OCI-LY3 (cell line): Measurements from ENCODE around the gene EXD3.

Source experiments
- H2AFZ ChIP-seq: fragments of 200-600, 300-600 bp; shearing (Covaris generic); 2 replicates; pipeline ENCODE4 v1.6.0; 2014; ENCODE audit warnings: antibody characterized with exemption, low read depth, low read length
- H3K27ac ChIP-seq: fragments of 200-600, 300-600 bp; sonication (generic); 2 replicates; pipeline ENCODE4 v1.5.1; 2014; ENCODE audit warnings: mild to moderate bottlenecking, low read length, moderate library complexity, mixed read lengths
- H3K27me3 ChIP-seq: fragments of 200-600, 300-600 bp; sonication (generic); 2 replicates; pipeline ENCODE4 v1.6.1; 2014; ENCODE audit warnings: low read depth, low read length, mixed read lengths
- H3K36me3 ChIP-seq: fragments of 200-600, 300-600 bp; sonication (generic); replicated peaks from 2 replicates; pipeline ENCODE3; 2014; ENCODE audit warnings: low read depth, low read length, mixed read lengths
- H3K4me1 ChIP-seq: fragments of 300-600, 200-600 bp; sonication (generic); 2 replicates; pipeline ENCODE4 v1.6.1; 2014; ENCODE audit warnings: low read length, mixed read lengths
- H3K4me2 ChIP-seq: fragments of 200-600, 300-600 bp; sonication (generic); 2 replicates; pipeline ENCODE4 v1.6.1; 2014; ENCODE audit warnings: low read length, mixed read lengths
- H3K4me3 ChIP-seq: fragments of 300-600, 200-600 bp; sonication (generic); 2 replicates; pipeline ENCODE4 v1.5.1; 2014; ENCODE audit warnings: antibody characterized with exemption, mild to moderate bottlenecking, low read length, moderate library complexity
- H3K79me2 ChIP-seq: fragments of 300-600, 200-600 bp; shearing (Covaris generic); 2 replicates; pipeline ENCODE4 v1.6.1; 2014; ENCODE audit warnings: mild to moderate bottlenecking, low read length, mixed read lengths
- H3K9ac ChIP-seq: fragments of 300-600, 200-600 bp; shearing (Covaris generic); 2 replicates; pipeline ENCODE4 v1.6.0; 2014; ENCODE audit warnings: mild to moderate bottlenecking, low read length, moderate library complexity
- H3K9me3 ChIP-seq: fragments of 200-600, 300-600 bp; shearing (Covaris generic); 2 replicates; pipeline ENCODE4 v1.6.1; 2014; ENCODE audit warnings: low read length, mixed read lengths; ENCODE audit not compliant: insufficient read depth
- H4K20me1 ChIP-seq: fragments of 200-600, 300-600 bp; sonication (generic); 2 replicates; pipeline ENCODE4 v1.6.1; 2016; ENCODE audit warnings: low read length, mixed read lengths; ENCODE audit not compliant: insufficient read depth
- CTCF ChIP-seq: fragments of 200-600, 300-600 bp; sonication (generic); IDR thresholded peaks from 2 replicates; pipeline ENCODE4 v1.5.1; 2014; ENCODE audit warnings: antibody characterized with exemption, low read length, low read depth
- EZH2phosphoT487 ChIP-seq: fragments of 200-600 bp; shearing (Covaris generic); IDR thresholded peaks from 2 replicates; pipeline ENCODE4 v1.6.1; 2018; ENCODE audit warnings: antibody characterized with exemption, mixed run types, low read depth

EXD3 gene

DNA sequence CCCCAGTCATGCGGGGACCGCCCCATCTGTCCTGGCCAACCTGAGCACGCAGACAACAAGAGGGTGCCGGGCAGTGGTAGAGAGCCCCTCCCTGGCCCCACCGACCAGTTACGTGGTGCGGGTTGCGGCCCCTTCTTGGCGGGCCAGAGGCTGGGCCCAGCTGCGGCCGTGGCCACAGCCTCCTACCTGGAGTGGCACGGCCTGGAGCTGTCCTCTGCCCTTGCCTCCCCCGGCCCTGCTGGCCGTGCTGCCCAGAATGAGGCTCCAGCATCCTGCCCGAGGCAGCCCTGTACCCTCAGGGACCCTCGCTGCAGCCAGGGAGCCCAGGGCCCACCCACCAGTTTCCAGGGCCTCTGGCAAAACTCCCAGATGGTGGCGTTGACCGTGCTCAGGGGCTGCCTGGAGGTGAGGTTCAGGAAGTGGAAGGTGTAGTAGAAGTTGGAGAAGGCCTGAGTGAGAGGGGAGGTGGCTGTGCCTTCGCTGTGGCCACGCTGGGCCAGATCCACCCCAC lies 12.5 kb upstream of the EXD3 start:
- no peaks in the 10 kb centered on the region for H4K20me1 ChIP-seq
- no peak for TF ChIP-seq CTCF
- TF ChIP-seq EZH2phosphoT487, result no peak
- no peak overlapping the region for H3K27ac ChIP-seq
- H2AFZ ChIP-seq, result no peak overlapping the region
- no peak overlapping the region for H3K4me2 ChIP-seq
- no peaks in the 10 kb centered on the region for H3K9me3 ChIP-seq
- no peaks in the 10 kb centered on the region for H3K27me3 ChIP-seq
- no peaks in the 10 kb centered on the region for H3K79me2 ChIP-seq
- H3K4me1 ChIP-seq, result peaks cover 2% of the 10 kb centered on the region; the same call in 1 of the 2 replicates
- H3K4me3 ChIP-seq, result no peak overlapping the region
- H3K36me3 ChIP-seq, result no peaks in the 10 kb centered on the region
- no peak overlapping the region for H3K9ac ChIP-seq

DNA sequence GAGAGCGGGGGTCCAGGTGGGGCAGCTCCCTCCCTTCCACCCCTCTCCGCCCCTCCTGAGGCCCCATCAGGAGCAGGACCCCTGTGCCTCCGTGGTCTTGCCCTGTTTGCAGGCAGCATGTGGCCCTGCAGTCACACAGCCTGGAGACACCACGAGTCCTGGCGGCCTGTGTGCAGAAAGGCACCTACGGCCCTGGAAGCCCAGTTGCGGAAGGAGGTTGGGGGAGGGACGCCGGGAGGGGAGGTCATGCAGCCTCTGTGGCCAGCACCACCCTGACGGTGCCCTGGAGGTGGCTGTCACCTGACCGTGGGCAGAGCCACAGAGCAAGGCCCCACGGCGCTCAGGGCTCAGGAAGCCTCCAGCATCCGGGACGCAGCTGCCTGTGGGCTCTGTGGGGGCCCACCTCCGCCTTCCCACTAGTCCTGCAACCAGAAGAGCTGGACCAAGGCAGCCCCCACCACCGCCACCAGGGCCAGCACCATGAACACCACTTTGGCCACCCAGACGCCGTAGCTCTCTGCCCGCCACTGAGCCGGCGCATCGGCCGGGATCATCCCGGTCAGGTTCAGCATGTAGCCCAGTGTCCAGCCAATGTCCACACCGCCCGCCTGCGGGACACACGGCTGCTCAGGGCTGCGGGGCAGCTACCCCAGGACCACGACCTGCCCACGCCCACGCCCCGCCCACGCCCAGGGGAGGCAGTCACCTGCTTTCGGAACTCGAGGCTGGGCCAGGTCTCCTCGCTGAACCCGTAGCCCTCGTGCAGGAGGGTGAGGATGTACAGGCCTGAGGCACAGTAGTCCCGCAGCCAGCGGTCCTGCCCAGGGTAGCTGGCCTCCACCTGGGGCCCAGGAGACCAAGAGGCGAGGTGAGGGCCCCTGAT lies 11.8 kb upstream of the EXD3 start:
- TF ChIP-seq CTCF (no peak), EZH2phosphoT487 (no peak)
- Histone ChIP-seq H3K27ac (no peak overlapping the region), H3K9ac (no peak overlapping the region), H3K36me3 (no peaks in the 10 kb centered on the region), H3K4me3 (no peak overlapping the region), H3K4me2 (no peak overlapping the region), H3K4me1 (peaks cover 7% of the 10 kb centered on the region), H4K20me1 (no peaks in the 10 kb centered on the region), H2AFZ (no peak overlapping the region), H3K27me3 (no peaks in the 10 kb centered on the region), H3K79me2 (no peaks in the 10 kb centered on the region), H3K9me3 (no peaks in the 10 kb centered on the region)

DNA sequence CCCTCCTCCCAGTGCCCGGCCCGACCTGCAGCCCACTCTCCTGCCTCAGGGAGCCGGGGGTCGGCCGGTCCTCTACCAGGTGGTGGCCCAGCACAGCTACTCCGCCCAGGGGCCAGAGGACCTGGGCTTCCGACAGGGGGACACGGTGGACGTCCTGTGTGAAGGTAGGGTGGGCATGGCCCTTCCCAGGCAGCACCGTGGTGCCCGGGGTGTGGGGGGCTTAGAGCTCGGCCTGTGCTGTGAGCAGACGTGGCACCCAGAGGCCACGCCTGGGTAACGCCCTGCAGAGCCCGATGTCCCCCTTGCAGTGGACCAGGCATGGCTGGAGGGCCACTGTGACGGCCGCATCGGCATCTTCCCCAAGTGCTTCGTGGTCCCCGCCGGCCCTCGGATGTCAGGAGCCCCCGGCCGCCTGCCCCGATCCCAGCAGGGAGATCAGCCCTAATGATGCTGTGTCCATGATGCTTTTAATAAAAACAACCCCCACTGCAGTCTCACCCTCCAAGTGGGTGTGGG lies 11.0 kb upstream of the EXD3 start:
- no peak for TF ChIP-seq CTCF
- peaks cover 14% of the 10 kb centered on the region for H3K4me1 ChIP-seq
- no peaks in the 10 kb centered on the region for H3K36me3 ChIP-seq
- no peaks in the 10 kb centered on the region for H3K79me2 ChIP-seq
- no peaks in the 10 kb centered on the region for H4K20me1 ChIP-seq
- H2AFZ ChIP-seq, result no peak overlapping the region
- H3K4me3 ChIP-seq, result no peak overlapping the region
- no peak overlapping the region for H3K4me2 ChIP-seq
- H3K27me3 ChIP-seq, result peaks cover 5% of the 10 kb centered on the region
- no peak overlapping the region for H3K9ac ChIP-seq
- no peaks in the 10 kb centered on the region for H3K9me3 ChIP-seq
- H3K27ac ChIP-seq, result no peak overlapping the region

GRCh38 chr9:137433349-137433915 lies 10.5 kb upstream of the EXD3 start:
- Histone ChIP-seq H3K4me1 (peaks cover 17% of the 10 kb centered on the region), H3K4me2 (no peak overlapping the region), H3K36me3 (no peaks in the 10 kb centered on the region), H3K27ac (no peak overlapping the region), H2AFZ (no peak overlapping the region), H3K9me3 (no peaks in the 10 kb centered on the region), H3K9ac (no peak overlapping the region), H4K20me1 (no peaks in the 10 kb centered on the region), H3K79me2 (no peaks in the 10 kb centered on the region), H3K27me3 (peaks cover 8% of the 10 kb centered on the region), H3K4me3 (no peak overlapping the region)
- TF ChIP-seq CTCF (no peak), EZH2phosphoT487 (no peak)
